Measurements from ENCODE around the gene SPNS3.

DNA sequence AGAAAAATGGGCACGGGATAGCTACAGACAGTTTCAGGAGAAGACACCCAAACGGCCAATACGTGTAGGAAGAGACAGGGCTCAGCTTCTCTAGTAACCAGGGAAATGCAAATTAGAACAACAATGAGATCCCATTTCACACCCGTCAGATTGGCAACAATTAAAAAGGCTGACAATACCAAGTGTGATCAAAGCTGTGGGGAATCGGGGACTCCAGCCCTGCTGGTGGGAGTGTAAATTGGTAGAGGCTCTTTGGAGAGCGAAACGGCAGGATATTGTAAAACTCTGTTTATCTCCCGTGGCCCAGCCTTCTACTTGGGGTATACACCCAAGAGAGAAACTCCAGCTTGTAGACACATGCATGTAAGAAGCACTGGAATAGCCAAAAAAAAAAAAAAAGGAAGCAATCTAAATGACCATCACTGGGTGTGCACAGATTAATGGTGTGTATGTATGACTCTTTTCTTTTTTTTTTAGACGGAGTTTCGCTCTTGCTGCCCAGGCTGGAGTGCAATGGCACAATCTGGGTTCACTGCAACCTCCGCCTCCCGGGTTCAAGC is 93.9 kb downstream of the SPNS3 start:
- TF ChIP-seq EZH2 (IDR thresholded peaks at IDR 0.05; ENCODE audit: borderline replicate concordance, low read depth, low read length, severe bottlenecking) (no peak), POLR2A (IDR thresholded peaks at IDR 0.05; ENCODE audit: low read depth, low read length) (no peak), POLR2AphosphoS5 (IDR thresholded peaks at IDR 0.05; ENCODE audit: insufficient read depth, low read depth, low read length) (no peak)
- TF ChIP-seq, protein P1, sequence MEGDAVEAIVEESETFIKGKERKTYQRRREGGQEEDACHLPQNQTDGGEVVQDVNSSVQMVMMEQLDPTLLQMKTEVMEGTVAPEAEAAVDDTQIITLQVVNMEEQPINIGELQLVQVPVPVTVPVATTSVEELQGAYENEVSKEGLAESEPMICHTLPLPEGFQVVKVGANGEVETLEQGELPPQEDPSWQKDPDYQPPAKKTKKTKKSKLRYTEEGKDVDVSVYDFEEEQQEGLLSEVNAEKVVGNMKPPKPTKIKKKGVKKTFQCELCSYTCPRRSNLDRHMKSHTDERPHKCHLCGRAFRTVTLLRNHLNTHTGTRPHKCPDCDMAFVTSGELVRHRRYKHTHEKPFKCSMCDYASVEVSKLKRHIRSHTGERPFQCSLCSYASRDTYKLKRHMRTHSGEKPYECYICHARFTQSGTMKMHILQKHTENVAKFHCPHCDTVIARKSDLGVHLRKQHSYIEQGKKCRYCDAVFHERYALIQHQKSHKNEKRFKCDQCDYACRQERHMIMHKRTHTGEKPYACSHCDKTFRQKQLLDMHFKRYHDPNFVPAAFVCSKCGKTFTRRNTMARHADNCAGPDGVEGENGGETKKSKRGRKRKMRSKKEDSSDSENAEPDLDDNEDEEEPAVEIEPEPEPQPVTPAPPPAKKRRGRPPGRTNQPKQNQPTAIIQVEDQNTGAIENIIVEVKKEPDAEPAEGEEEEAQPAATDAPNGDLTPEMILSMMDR (IDR thresholded peaks at IDR 0.05; ENCODE audit: extremely low read depth in 1 of 2, insufficient read depth in 1 of 2, low read depth in 1 of 2, low read length in 2 of 2), result no peak
- TF ChIP-seq, protein P2, sequence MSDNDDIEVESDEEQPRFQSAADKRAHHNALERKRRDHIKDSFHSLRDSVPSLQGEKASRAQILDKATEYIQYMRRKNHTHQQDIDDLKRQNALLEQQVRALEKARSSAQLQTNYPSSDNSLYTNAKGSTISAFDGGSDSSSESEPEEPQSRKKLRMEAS (IDR thresholded peaks at IDR 0.05; ENCODE audit: insufficient read depth, insufficient read length), result no peak

All from endothelial cell of umbilical vein (primary cell).